GM18861 (cell line): Measurements from ENCODE around the gene ABL1.

Experiments
- ATAC-seq: cut with Tn5 transposase; IDR thresholded peaks from one replicate; pipeline ENCODE4 v1.9.1; 2021; ENCODE audit not compliant: unreplicated experiment

The ABL1 gene

DNA sequence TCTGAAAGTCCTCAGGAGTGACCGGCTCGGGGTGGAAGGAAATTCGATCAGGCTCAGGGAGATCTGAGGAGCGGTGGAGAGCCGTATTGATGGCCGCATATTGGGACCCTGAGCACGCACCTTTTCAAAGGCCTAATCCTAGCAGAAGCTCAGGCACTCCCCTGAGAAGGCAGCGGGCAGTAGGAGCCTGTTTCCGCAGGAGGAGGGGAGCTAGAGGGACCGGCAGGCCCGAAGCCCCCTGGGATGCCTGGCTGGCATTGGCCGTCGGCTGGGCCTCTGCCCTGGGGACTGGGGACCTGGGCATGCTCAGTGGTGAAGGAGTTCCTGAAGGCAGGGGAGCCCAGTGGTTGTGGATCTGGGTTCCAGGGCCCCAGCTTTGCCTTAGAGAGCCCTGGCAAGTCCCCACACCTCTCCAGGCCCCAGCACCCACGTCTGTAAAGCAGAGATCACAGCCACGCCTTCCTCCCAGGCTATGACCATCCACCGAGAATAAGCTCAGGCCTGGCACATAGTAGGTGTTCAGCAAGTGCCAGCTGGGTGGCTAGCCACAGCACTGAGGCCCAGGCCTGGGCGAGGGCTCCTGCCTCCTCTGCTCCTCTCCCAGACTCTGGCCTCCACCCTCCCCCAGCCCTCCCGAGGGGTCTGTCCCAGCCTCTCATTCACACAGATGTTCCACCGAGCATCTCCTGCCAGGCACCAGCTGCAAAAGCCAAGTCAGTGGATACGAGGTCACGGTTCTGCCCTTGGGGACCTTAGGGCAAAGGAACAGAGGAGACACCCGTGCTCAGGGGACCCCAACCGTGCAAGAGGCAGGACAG, 78.8 kb downstream of the ABL1 start:
- ATAC-seq, result no peak

DNA sequence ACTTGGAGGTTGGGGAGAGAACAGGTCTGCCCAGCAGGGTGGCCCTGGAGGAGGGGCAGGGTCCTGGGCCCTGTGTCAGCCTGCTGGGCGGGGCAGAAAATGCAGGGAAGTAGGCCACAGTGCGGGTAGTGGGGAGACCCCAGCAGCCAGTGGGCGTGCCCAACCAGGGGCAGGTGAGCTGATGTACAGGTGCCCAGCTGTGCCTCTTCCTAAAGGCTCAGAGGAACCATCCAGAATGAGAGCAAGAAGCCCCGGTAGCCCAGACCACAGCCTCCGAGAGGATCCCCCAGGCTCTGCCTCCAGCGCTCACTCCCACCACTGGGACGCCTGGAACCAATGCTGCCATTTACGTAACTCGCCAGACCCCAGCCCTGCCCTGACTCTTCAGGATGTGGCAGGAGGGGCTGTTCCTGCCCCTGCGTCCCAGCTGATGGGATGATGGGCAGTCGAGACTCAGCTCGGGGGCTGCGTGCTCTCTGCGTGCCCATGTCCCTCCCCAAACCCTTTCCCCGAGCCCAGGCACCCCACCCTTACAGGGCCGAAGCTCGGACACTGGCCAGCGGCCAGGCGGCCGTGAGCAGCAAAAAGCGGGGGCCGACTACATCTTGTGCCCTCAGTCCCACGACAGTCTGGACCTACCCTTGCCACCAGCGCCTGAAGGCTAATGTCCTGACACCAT, 79.5 kb downstream of the ABL1 start:
- ATAC-seq, result no peak

DNA sequence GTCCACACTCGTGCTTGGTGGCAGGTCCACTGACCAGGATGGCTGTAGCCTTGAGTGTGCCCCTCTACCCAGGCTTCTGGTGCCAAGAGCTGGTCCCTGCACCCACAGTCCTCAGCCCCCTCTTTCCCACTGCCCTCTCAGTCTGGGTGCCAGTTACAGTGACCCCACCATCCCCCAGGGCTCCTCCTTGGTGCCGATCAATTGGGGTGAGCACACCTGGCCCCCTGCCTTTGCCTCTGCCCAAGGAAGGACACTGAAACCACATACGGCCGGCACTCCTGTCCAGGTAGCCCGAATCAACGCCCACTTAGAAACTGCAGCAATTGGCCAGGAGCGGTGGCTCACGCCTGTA, 80.0 kb downstream of the ABL1 start:
- no peak for ATAC-seq

DNA sequence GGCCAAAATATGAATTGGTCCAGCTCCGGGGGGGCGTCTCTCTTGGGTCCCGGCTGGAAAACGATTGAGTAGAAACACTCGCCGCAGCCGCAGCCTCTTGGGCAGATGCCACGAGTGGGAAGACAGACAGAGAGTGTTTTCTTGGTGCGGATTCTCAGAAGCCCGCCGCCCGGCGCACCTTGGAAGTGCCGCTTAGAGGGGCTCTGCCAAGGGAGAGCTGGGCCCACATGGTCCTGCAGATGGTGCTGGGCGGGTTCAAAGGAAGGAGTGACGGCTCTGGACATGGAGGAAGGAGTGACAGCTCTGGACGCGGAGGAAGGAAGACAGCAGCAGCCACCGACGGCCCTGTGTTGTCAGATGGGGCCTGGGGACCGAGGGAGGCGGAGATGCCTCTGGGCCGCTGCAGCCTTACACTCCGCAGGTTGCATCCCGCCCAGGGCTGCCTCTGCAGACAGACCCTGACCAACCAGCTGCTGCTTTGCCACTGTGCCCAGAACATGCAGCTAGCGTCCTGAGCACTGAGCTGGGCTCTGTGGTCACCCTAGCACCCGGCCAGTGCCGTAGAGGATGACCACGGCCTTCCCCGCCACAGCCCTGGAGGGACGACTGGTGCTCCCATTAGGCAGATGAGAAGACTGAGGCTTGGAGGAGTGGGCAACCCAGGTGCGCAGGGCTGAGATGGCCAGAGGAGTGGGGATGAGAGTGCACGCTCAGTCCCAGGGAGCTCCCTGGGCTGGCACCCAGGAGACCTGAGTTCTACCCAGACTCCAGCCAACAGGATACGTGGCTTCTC, 82.3 kb downstream of the ABL1 start:
- ATAC-seq, result no peak

DNA sequence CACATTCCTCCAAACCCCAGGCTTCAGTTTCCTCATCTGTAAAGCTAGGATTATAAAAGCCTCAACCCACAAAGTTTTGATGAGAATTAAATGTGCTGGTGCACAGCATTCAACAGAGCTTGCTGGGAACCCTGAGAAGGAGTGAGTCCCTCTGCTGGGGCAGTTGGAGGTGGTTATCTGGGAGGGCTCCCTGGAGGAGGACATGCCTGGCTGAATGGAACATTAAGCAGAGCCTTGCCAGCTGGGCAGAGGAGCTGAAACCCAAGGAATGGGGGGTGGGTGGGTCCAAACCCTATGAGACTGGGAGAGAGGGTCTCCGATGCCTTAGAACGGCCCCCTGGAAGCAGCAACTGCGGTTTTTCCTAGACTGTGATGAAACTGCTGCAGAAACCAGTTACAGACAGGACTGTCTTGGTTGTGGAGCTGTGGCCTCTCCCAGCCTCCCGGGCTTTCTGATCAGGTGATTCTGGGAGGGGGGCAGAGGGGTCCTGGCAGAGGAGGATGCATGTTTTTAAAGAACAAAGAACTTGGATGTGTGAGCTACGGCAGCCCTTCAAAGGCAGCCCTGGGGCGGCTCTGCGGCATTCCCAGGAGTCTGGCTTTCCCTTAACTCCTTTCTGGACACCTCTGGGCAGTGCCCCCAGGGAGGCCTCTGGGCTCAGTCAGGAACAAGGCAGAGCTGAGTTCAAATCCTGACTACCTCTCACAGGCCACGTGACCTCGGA, 83.2 kb downstream of the ABL1 start:
- ATAC-seq, result no peak

DNA sequence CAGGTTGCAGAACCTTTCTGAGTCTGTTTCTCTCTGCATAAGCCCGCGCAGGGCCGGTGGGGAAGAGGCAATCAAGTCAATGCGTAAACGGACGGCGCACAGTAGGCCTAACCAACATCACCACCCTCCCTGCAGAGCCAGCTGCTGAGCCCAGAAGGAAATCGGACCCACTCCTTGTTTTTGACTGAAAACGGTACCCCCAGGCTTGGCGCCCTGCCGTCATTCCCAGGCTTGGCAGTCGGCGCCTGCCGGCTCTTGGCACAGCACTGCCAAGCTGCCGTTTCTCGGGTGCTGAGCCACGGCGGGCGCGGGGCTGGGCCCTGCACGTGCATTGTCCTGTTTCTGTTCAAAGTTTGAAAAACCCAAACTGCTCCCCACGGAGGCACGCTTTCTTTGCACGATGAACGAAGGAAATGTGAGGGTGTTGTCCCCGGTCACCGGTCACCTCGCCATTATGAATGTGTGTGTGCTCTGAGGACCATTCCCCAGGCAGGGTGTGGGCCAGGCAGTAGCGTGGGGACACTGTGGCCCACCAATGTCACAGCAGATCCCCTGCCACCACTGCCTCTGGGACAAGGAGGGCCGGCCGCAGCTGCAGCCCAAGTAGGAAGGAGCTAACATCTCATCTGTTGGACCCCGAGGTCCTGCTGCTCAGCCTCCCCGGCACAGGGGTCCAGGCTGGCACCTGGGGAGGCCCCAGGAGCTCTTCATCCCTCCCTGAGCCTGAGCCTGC, 83.9 kb downstream of the ABL1 start:
- ATAC-seq, result no peak

DNA sequence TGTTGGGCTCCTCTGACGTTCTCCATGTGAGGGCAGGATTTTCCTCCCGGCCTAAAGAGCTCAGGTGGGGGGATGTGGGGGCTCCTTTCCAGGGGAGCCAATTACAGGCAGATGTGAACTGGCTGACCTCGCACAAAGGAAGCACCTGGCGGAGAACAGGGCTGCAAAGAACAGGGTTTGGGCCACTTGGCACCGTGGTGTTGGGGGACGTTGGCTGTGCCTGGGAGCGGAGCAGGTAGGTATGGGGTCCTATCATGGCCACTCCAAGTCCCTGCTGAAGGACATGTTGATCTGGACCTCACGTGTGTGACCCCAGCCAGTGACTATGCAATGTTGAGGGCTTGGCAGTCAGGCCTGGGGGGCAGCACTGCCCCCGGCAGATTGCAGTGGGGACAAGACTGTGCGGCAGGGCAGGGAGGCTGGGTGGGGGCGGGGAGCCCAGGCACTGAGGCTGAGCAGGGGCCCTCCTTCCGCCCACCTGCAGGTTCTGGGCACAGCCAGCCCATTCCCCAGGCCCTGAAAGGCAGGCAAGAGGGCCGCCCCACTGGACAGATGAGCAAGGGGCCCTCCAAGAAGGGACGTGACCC, 84.6 kb downstream of the ABL1 start:
- no peak for ATAC-seq

DNA sequence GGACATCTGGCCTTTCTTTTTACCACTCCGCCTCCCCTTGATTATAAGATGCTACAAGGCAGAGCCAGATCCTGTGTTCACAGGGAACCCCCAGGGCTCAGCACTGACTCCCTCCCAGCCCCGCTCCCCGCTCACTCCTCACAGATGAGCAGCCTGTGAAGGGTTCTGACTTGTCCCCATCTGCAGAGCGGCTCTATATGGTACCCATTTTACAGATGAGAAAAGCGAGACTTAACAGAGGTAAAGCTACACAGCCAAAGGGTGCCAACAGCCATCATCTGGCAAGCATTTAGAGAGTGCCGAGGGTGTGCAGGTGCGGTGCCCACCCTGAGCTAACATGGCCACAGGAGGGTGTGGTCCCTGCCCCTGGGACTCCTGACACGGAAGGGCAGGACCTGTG, 85.2 kb downstream of the ABL1 start:
- no peak for ATAC-seq

DNA sequence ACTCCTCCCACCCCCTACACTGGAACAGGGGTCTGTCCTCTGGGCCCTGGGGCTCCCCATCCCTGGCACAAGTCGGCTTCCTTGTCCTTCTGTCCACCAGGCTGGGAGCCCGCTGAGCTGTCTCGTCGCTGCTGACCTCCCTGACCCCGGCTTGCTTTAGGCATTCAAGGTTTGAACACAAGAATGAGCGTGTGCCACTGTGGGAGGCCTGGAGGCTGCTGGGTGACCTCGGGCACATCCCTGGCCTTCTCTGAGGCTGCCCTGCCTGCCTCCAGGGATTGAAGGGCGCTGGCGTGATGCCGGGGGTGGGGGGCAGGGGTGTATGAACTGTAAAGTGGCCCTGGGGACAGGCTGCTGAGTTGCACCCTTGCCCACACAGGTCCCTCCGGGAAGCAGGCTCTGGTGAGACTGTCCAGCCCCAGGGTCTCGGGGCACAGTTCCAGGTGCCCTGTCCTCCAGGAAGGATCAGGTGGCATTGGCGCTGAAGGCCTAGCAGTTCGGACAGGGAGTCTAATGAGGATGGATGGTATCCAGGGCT, 85.8 kb downstream of the ABL1 start:
- ATAC-seq, result no peak

DNA sequence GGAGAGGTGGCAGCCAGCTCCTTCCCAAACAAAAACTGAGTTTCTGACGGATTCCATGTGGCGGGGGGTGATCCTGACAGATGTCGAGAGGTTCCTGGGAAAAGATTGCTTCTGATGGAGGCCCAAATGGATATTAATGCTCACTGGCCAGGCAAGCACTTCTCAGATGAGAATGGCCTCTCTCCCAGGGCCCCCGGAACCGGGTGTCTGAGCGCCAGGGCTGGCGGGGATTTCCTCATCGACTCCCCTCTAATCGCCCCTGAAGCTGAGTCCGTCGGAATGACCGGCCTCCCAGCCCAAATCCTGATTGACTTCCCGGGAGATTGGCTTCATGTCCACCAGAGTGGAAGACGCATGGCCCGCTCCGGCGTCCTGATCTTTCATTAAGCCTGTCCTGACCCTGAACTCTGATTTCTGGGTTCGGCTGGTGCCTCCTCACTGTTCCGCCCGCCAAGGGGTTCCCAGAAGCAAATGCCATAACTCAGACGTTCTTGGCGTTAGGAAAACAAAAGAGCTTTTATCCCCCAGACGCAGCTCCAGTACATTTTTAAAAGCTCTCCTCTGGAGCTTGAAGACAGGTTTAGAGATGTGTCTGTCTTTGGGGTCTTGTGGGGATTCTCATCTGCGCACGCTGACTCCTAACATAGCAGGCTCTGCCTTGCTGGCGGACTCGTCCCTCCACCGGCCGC, 86.4 kb downstream of the ABL1 start:
- no peak for ATAC-seq

DNA sequence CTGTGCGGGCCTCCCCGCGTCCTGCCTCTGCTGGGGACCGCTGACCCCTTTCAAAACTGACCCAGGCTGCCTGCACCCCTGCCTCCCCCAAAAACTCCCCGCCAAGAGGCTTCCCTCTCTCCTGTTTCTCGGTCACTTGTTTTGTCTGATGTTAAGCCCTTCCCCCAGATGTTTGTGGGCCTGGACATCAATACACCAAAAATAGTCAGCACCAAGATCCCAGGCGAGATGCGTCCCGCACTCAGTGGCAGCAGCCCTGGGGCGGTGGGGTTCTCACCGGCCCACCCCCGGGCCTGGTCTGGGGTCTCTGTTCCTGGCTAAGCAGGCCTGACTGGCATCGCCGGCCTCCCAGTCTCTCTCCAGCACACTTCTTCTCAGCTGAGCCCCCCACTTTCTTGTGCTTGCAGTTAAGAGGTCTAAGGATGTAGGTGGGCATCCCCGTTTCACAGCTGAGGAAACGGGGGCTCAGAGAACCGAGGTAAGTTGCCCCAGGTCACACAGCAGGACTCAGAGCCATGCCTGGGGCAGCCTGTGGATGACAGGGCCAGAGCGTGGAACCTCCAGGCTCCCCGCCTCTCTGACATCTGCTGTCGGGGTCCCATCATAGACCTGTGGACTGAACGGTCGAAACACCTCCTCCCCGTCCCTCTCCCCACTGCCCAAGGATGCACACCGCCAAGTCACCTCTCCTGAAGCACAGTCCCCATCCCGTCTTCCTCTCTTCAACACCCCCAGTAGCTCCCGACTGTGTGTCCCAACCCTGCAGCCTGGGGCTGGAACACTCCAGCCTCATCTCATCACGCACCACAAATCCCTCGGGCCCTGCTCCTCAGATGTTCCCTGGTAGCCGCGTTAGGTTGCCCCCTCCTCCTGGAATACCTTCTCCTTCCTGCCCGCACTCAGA, 87.2 kb downstream of the ABL1 start:
- ATAC-seq, result no peak

DNA sequence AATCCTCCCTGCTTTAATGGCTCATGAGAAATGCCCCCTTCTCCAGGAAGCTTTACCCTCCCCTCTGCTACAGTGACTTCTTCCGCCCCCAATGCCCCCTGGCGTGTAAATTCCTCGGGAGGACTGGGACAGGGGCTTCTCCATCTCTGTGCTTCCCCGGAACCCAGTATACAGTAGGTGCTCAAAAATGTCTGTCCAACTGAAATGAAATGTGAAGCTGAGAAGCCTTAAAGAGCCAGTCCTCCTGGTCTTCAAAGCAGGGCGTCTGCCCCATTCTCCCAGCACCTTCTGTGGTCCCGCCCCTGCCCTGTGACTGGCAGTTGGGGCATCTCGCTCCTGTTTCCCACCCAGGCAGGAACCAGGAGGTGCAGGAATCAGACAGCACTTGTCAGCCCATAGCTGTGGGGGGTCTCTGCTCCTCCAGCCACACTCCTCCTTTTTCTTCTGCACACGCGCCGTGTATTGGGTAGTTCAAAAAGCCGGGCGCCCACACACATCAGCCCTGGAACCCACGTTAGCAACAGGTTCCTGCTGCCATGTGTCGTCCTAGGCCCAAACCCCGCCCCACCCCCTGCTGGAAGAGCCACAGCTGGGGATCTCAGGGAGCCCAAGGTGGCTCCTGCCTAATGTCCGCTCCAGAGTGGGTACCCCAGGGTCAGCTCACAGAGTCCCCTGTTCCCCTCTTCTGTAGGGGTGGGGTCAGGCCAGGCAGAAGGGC, 88.0 kb downstream of the ABL1 start:
- no peak for ATAC-seq

DNA sequence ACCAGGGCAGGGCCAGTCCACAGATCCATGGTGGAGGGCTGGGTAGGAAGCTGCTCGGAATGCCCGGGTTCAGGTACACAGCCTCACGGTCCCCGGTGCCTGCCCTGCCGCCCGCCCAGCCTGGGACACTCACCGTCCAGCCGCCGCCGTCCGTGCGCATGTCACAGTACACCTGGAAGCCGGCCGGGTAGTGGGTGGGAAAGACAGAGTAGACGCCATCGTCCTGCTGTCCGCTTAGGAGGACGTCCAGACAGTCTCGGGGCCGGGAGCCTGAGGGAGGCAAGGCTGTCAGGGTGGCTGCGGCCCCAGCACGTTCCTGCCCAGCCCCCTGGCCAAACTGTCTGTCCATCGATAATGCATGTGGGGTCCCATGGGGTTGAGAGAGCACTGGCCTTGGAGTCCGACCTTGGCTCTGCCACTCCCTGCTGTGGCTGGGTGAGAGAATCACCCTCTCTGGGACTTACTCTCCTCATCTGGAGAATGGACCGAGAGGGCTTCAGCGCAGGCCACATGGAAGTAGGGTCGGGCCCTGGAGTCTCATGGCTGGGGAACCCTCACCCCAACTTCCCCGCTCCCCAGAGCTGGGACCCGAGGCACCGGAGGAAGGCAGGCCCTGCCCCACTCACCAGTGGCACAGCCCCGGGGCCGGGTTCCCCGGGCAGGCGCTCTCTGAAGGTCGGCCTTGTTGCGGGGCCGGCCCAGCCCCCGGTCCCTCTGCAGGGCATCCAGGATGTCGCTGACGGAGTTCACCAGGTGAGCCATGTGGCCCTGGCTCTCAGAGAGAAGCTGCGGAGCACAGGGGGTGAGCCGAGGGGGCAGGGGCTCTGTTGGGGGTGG, 88.8 kb downstream of the ABL1 start:
- ATAC-seq, result no peak

DNA sequence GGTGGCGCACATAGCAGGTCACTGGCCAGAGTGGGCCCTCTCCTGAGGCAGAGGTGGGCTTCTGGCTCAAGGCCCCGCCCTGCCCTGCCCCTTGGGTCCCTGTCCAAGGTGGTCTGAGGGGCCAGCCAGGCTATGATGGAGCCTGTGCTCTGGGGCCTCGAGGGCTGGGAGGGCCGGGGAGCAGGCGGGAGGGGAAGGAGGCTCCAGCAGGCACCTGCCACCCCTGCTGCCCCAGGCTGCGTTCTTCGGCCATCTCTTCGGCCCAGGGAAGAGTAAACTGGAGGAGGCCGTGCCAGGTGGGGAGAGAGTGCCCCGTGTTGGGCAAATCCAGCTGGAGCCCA, 89.4 kb downstream of the ABL1 start:
- no peak for ATAC-seq

DNA sequence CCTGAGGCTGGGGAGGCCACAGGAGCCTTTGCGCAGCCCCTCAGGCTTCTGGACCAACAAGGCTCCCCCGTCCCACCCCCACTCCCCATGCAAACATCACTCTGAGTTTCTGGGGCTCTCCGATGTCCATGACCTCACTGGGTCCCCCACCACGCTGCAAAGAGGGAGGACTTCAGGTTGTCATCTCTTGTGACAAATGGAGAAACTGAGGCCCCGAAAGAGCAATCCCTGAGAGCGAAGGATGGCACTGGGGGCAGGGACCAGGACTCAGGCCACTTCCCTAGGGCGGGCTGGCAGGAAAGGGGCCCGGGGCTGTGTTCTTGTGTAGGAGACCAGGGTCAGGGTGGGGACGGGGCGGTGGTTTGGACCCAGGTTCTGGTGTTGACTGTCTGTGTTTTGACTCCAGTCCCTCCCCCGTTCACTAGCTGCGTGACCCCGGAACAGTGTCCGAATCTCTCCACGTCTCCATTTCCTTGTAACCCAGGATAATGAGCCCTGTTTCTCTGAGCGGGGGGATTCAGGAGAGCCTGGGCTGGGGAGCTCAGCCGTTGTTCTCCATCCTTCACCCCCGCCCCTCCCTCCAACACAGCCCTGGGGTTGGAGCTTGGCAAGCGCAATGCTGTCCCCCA, 90.1 kb downstream of the ABL1 start:
- ATAC-seq, result no peak

DNA sequence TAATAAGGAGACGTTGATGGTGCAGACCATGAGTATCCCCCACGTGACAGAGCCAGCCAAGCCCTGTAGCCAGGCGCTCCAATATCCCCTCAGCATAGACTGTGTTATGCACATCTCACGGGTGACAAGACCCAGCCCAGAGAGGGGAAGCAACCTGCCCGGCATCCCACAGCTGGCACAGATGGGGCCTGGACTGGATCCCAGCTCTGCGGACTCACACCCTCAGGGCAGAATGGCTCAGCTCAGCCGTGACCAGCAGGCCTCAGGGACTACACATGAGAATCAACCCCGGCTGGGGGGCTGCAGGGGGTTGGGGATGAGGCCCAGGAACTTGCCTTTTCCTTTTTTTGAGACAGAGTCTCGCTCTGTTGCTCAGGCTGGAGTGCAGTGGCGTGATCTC, 92.3 kb downstream of the ABL1 start:
- no peak for ATAC-seq
